HG03520 (cell line): ENCODE measurements around the gene ARID3A.

ENCODE experiments used
- ATAC-seq: cut with Tn5 transposase; IDR thresholded peaks from one replicate; pipeline ENCODE4 v1.9.1; 2021; ENCODE audit warnings: mild to moderate bottlenecking, moderate library complexity; ENCODE audit not compliant: unreplicated experiment

Gene ARID3A

GRCh38 chr19:984165-984967, 58.5 kb downstream of the ARID3A start, which contains the start of gene WDR18:
Gene WDR18, plus strand, starts transcription at chr19:984345. Its CDS starts 9 bp downstream, at chr19:984354.
- ATAC-seq, result peak; percentile 54

- no peak for ATAC-seq
Measured at GRCh38 chr19:986083-986482, 60.2 kb downstream of the ARID3A start.

GRCh38 chr19:988081-988480, 62.2 kb downstream of the ARID3A start:
- ATAC-seq, result no peak

GRCh38 chr19:988510-988909, 62.7 kb downstream of the ARID3A start:
- ATAC-seq, result no peak

- ATAC-seq, result no peak
Measured at GRCh38 chr19:989381-990081, 63.7 kb downstream of the ARID3A start.

GRCh38 chr19:990119-990571, 64.3 kb downstream of the ARID3A start:
- no peak for ATAC-seq

GRCh38 chr19:990746-991145, 64.9 kb downstream of the ARID3A start:
- ATAC-seq, result no peak

GRCh38 chr19:991174-991931, 65.5 kb downstream of the ARID3A start:
- ATAC-seq, result no peak

- no peak for ATAC-seq
Measured at GRCh38 chr19:991932-992669, 66.3 kb downstream of the ARID3A start.

GRCh38 chr19:992670-993055, 66.8 kb downstream of the ARID3A start:
- ATAC-seq, result no peak

- no peak for ATAC-seq
Measured at GRCh38 chr19:993361-993830, 67.6 kb downstream of the ARID3A start.

- no peak for ATAC-seq
Measured at GRCh38 chr19:993831-994393, 68.1 kb downstream of the ARID3A start.

GRCh38 chr19:994516-994915, 68.7 kb downstream of the ARID3A start:
- no peak for ATAC-seq

GRCh38 chr19:995051-995827, 69.4 kb downstream of the ARID3A start:
- no peak for ATAC-seq

GRCh38 chr19:996051-996838, 70.4 kb downstream of the ARID3A start:
- no peak for ATAC-seq

- no peak for ATAC-seq
Measured at GRCh38 chr19:998064-998463, 72.2 kb downstream of the ARID3A start.

GRCh38 chr19:999379-999719, 73.5 kb downstream of the ARID3A start:
- no peak for ATAC-seq

GRCh38 chr19:1000095-1000494, 74.3 kb downstream of the ARID3A start, which contains the start of gene GRIN3B:
Gene GRIN3B, plus strand, starts transcription at chr19:1000419. Its CDS starts 19 bp downstream, at chr19:1000438.
- no peak for ATAC-seq
